Stimulated activated memory B cell treated with anti-CD40 and anti-IgM and Interleukin-4, amounts not matched to agents 10 μg/mL and 1 μg/mL and 100 μg/mL, for 72 hours (primary cell): ENCODE data around the gene KLHL6.

Experiments
- ATAC-seq: fragments of 150-1000 bp; cut with Tn5 transposase; 2 replicates; pipeline ENCODE4 v1.10.0; 2021
- H3K27ac Mint-ChIP-seq: one replicate; pipeline ENCODE4 v1.8.0; 2022; ENCODE audit warnings: mild to moderate bottlenecking, mixed read lengths
- H3K27me3 Mint-ChIP-seq: one replicate; pipeline ENCODE4 v1.8.0; 2022; ENCODE audit warnings: mixed read lengths
- H3K36me3 Mint-ChIP-seq: one replicate; pipeline ENCODE4 v1.8.0; 2022; ENCODE audit warnings: mixed read lengths
- H3K4me1 Mint-ChIP-seq: one replicate; pipeline ENCODE4 v1.8.0; 2022; ENCODE audit warnings: mixed read lengths
- H3K4me3 Mint-ChIP-seq: one replicate; pipeline ENCODE4 v1.8.0; 2022; ENCODE audit warnings: mild to moderate bottlenecking, moderate library complexity, mixed read lengths
- H3K9me3 Mint-ChIP-seq: one replicate; pipeline ENCODE4 v1.8.0; 2022; ENCODE audit warnings: mixed read lengths

The KLHL6 gene

DNA sequence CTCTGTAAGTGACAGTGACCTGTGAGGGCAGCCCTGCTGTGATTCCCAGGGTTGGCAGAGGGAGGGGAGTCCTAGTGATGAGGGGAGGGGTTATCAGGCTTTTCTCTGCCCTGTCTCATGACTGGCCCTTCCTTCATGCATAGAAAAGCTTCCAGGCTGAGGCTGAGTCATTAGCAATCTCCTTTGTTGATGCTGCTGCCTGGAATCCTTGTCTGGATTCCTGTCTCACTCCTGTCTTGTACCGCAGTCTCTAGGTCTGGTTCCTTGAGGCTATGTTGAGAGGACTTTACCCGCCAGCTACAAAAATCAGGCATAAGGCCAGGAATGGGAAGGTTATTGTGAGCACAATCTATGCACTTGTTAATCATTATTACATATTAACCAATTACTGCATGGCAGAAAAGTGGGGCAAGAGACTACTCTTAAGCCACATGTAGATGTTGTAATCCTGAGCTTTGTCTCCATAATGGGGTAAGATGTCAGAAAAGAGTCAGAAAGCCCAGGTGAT, 7.2 kb downstream of the KLHL6 start:
- Mint-ChIP-seq H3K36me3 (peaks cover 30% of the 10 kb centered on the region), H3K4me1 (peaks cover 82% of the 10 kb centered on the region), H3K4me3 (no peak overlapping the region), H3K9me3 (peaks cover 2% of the 10 kb centered on the region), H3K27me3 (no peaks in the 10 kb centered on the region), H3K27ac (peak overlapping the region; percentile 55)
- no peak for ATAC-seq

DNA sequence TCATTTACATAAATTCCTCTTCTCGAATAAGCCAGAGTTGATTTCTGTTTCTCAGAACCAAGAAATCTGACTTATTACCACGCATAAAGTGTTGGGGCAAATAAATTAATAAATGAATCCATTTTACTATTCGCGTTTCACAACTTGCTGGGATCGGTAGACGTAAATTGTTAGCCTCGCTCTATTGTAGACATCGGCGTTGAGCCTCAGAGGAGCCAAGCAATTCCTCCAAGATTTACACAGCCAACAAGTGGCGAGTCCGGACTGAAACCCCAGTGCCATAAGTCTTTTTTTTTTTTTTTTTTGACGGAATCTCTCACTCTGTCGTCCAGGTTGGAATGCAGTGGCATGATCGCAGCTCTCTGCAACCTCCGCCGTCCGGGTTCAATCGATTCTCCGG, 8.9 kb downstream of the KLHL6 start:
- Mint-ChIP-seq H3K9me3 (peaks cover 2% of the 10 kb centered on the region), H3K27ac (no peak overlapping the region), H3K27me3 (no peaks in the 10 kb centered on the region), H3K4me3 (no peak overlapping the region), H3K36me3 (peaks cover 32% of the 10 kb centered on the region), H3K4me1 (peaks cover 88% of the 10 kb centered on the region)
- ATAC-seq: no peak

DNA sequence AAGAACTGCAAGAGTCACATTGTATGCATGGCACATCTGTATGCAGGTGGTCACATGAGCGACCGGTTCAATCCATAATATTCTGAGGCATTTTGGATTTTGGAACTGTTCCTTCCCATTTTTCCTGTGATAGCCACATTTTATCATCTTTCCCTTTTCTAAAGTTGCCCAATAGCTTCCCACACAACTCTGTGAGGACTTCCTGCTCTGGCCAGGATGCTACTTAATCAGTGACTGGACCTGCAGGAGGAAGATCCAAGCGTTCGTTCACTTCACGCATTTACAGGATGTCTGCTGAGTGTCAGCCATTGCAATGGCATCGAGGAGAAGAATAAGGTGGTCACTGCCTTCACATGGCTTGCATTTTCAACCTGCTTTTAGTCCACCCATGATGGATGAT, 9.8 kb downstream of the KLHL6 start:
- H3K9me3 Mint-ChIP-seq: peaks cover 2% of the 10 kb centered on the region
- ATAC-seq: no peak
- H3K27me3 Mint-ChIP-seq: no peaks in the 10 kb centered on the region
- peaks cover 88% of the 10 kb centered on the region for H3K4me1 Mint-ChIP-seq
- peaks cover 23% of the 10 kb centered on the region for H3K36me3 Mint-ChIP-seq
- H3K4me3 Mint-ChIP-seq: no peak overlapping the region
- no peak overlapping the region for H3K27ac Mint-ChIP-seq

- peak overlapping the region; percentile 84 for H3K27ac Mint-ChIP-seq
- ATAC-seq: no peak
- H3K4me1 Mint-ChIP-seq: peaks cover 91% of the 10 kb centered on the region
- H3K4me3 Mint-ChIP-seq: peak overlapping the region; percentile 46
- no peaks in the 10 kb centered on the region for H3K27me3 Mint-ChIP-seq
- H3K36me3 Mint-ChIP-seq: peaks cover 15% of the 10 kb centered on the region
- peaks cover 2% of the 10 kb centered on the region for H3K9me3 Mint-ChIP-seq
These were observed 13.2 kb downstream of the KLHL6 start for GRCh38 chr3:183542355-183542754.

- ATAC-seq: peak; percentile 47
- Mint-ChIP-seq H3K36me3 (peaks cover 15% of the 10 kb centered on the region), H3K9me3 (peaks cover 2% of the 10 kb centered on the region), H3K4me3 (peak overlapping the region; percentile 59), H3K27me3 (no peaks in the 10 kb centered on the region), H3K4me1 (peaks cover 95% of the 10 kb centered on the region), H3K27ac (peak overlapping the region; percentile 84)
These were observed 13.8 kb downstream of the KLHL6 start for GRCh38 chr3:183541738-183542137.

- H3K9me3 Mint-ChIP-seq: peaks cover 2% of the 10 kb centered on the region
- H3K27me3 Mint-ChIP-seq: no peaks in the 10 kb centered on the region
- H3K4me3 Mint-ChIP-seq: peak overlapping the region; percentile 59
- ATAC-seq: peak; percentile 16
- peak overlapping the region; percentile 84 for H3K27ac Mint-ChIP-seq
- peaks cover 13% of the 10 kb centered on the region for H3K36me3 Mint-ChIP-seq
- H3K4me1 Mint-ChIP-seq: peaks cover 95% of the 10 kb centered on the region
These were observed 14.3 kb downstream of the KLHL6 start for GRCh38 chr3:183541235-183541655.

GRCh38 chr3:183540501-183541234, 14.8 kb downstream of the KLHL6 start:
- H3K4me1 Mint-ChIP-seq: peaks cover 96% of the 10 kb centered on the region
- peak overlapping the region; percentile 84 for H3K27ac Mint-ChIP-seq
- no peaks in the 10 kb centered on the region for H3K27me3 Mint-ChIP-seq
- peak overlapping the region; percentile 59 for H3K4me3 Mint-ChIP-seq
- peaks cover 13% of the 10 kb centered on the region for H3K36me3 Mint-ChIP-seq
- peak; percentile 69 for ATAC-seq
- peaks cover 2% of the 10 kb centered on the region for H3K9me3 Mint-ChIP-seq

DNA sequence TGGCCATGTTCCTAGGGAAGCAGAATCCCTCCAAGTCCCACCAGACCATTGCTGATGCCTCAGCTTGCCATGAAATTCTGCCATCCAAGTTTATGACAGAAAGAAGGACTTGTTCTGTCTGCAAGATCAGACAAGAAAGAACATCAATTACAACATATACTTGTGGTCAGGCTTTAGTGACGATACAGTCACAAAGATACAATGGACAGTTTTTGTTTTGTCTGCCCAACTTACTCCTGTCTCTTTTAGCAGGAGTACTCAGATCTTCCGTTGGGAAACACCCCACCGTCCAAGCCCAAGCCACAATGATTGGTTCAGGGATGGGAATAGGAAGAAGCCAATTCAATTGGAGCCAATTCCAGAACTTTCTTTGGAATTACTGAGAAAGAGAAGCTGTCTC, 15.7 kb downstream of the KLHL6 start:
- no peaks in the 10 kb centered on the region for H3K27me3 Mint-ChIP-seq
- peaks cover 93% of the 10 kb centered on the region for H3K4me1 Mint-ChIP-seq
- peaks cover 2% of the 10 kb centered on the region for H3K9me3 Mint-ChIP-seq
- H3K27ac Mint-ChIP-seq: peak overlapping the region; percentile 84
- peaks cover 13% of the 10 kb centered on the region for H3K36me3 Mint-ChIP-seq
- H3K4me3 Mint-ChIP-seq: no peak overlapping the region
- ATAC-seq: no peak

GRCh38 chr3:183538486-183538885, 17.0 kb downstream of the KLHL6 start:
- peaks cover 91% of the 10 kb centered on the region for H3K4me1 Mint-ChIP-seq
- ATAC-seq: no peak
- H3K9me3 Mint-ChIP-seq: no peaks in the 10 kb centered on the region
- peak overlapping the region; percentile 1 for H3K4me3 Mint-ChIP-seq
- no peaks in the 10 kb centered on the region for H3K27me3 Mint-ChIP-seq
- H3K27ac Mint-ChIP-seq: peak overlapping the region; percentile 84
- H3K36me3 Mint-ChIP-seq: peaks cover 16% of the 10 kb centered on the region

DNA sequence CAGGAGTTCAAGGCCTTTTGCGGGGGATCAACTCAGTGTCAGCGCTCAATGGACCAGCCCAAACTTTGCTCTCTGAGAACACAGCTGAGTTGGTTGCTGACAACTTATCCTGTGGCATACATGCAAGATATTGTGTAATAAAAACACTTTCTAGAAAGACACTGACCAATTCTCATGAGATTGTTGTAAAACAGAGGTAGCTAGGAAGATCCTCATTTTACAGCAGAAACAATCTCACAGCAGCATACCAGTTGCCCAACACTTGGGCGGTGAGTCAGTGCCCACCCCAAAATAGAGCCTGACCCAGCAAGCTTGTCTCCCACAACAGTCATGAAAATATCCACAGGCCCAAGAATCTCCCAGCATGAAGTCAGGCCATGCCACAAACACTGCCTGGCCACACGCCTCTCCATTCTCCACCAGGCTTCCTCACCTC, 18.2 kb downstream of the KLHL6 start:
- Mint-ChIP-seq H3K27me3 (no peaks in the 10 kb centered on the region), H3K36me3 (peaks cover 23% of the 10 kb centered on the region), H3K4me3 (peak overlapping the region; percentile 2), H3K4me1 (peaks cover 91% of the 10 kb centered on the region), H3K27ac (peak overlapping the region; percentile 84), H3K9me3 (no peaks in the 10 kb centered on the region)
- no peak for ATAC-seq

DNA sequence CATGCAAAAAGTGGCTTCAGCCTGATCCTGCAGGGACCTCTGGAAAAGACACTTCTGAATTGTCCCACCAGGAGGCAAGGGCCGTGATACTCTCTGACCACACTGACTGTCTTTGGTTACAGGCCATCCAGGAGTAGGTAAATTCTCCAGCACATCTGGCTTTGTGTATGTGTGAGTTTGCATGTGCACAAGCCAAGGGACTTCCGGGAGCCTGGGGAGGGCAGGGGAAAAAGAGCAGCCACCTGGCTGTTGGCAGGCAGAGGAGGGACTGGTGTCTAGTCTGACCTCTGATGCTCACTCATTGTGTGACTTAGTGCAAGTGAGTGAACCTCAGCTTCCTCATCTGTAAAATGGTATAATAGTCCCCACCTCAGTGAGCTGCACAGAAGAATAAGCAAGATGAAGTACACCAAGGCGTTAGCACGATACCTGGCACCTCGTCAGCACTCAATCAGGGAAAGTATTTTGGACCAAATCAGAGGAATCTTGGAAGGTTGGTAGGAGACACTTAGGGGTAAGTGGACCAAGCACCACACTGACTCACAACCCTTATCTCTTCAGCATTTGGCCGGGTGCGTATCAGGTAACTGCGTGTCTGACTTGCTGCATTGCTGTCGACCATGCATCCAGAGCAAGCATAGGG, 19.1 kb downstream of the KLHL6 start:
- ATAC-seq: peak; percentile 91
- peak overlapping the region; percentile 84 for H3K27ac Mint-ChIP-seq
- peak overlapping the region; percentile 47 for H3K4me3 Mint-ChIP-seq

GRCh38 chr3:183534249-183534648, 21.3 kb downstream of the KLHL6 start:
- Mint-ChIP-seq H3K4me3 (no peak overlapping the region), H3K9me3 (no peaks in the 10 kb centered on the region), H3K36me3 (peaks cover 42% of the 10 kb centered on the region), H3K27me3 (no peaks in the 10 kb centered on the region), H3K27ac (peak overlapping the region; percentile 91), H3K4me1 (peaks cover 94% of the 10 kb centered on the region)
- ATAC-seq: no peak

More for the DNA sequence above, 19.1 kb downstream of the KLHL6 start:
- no peaks in the 10 kb centered on the region for H3K9me3 Mint-ChIP-seq
- peaks cover 91% of the 10 kb centered on the region for H3K4me1 Mint-ChIP-seq
- no peaks in the 10 kb centered on the region for H3K27me3 Mint-ChIP-seq
- peaks cover 32% of the 10 kb centered on the region for H3K36me3 Mint-ChIP-seq

DNA sequence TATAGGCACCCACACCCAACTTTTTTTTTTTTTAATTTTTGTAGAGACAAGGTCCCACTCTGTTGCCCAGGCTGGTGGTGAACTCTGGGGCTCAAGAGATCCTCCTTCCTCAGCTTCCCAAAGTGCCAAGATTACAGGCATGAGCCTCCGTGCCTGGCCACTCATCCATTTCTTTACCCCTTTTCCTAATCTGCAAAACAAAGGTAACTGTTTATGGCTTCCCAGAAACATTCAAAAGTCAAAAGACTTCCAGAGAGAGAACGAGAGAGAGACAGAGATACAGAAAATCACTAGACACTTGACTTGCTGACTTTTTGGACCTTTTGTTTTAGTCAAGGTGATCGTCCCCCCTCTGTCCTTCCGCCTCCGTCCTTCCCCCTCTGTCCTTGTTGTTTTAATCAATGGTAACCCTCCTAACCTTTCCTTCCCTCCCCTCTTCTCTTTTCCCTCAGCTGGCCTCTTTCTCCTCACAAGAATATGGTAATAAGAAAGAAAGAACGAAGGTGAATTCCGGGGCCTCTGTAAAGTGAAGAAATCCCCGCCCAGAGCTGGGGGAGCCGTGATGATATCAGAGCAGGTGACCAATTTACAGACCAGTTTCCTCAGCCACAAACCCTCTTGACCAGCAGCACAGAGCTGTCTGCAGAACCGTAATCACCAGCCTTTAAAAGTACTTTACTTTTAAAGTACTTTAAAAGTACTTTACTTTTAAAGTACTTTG, 21.9 kb downstream of the KLHL6 start:
- H3K27ac Mint-ChIP-seq: peak overlapping the region; percentile 91
- peaks cover 46% of the 10 kb centered on the region for H3K36me3 Mint-ChIP-seq
- ATAC-seq: no peak
- H3K4me3 Mint-ChIP-seq: peak overlapping the region; percentile 68
- no peaks in the 10 kb centered on the region for H3K27me3 Mint-ChIP-seq
- H3K4me1 Mint-ChIP-seq: peaks cover 92% of the 10 kb centered on the region
- peaks cover 3% of the 10 kb centered on the region for H3K9me3 Mint-ChIP-seq

- H3K9me3 Mint-ChIP-seq: peaks cover 3% of the 10 kb centered on the region
- H3K27me3 Mint-ChIP-seq: no peaks in the 10 kb centered on the region
- peaks cover 53% of the 10 kb centered on the region for H3K36me3 Mint-ChIP-seq
- peaks cover 92% of the 10 kb centered on the region for H3K4me1 Mint-ChIP-seq
- peak overlapping the region; percentile 4 for H3K4me3 Mint-ChIP-seq
- ATAC-seq: no peak
- H3K27ac Mint-ChIP-seq: peak overlapping the region; percentile 91
These were observed 22.7 kb downstream of the KLHL6 start for GRCh38 chr3:183532620-183533411.
